Epidermal melanocyte (primary cell): ENCODE results near the gene ATP5MC2.

Experiments used
- DNase-seq: peaks from one replicate; pipeline ENCODE4 v3.0.0; 2011; ENCODE audit warnings: low spot score; ENCODE audit not compliant: insufficient read length

The ATP5MC2 gene

DNA sequence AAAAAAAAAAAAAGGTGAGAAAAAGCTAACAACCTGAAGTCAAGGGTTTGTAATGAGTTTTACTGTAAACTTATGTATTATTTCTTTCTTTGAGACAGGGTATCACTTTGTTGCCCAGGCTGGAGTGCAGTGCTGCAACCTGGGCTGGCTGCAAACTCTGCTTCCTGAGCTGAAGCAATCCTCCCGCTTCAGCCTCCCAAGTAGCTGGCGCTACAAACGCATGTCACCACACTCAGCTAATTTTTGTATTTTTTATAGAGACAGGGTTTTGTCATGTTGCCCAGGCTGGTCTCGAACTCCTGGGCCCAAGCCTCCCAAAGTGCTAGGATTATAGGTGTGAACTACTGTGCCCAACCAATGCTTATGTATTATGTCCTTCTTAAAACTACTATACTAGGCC is 58.9 kb downstream of the ATP5MC2 start:
- DNase-seq = no peak
